H9 (cell line): ENCODE measurements around the gene XPA. TPM values are rescaled to one million over a fixed set of nuclear protein-coding genes. Genes with fewer than 3 reads are reported as not detected.

Source experiments
- DNase-seq: peaks from one replicate; pipeline ENCODE4 v3.0.0-alpha.2; 2017
- H2AFZ ChIP-seq: one replicate; pipeline ENCODE4 v1.6.1; 2013; ENCODE audit warnings: mild to moderate bottlenecking, low read length, control low read depth, moderate library complexity
- H2AK5ac ChIP-seq: 2 replicates; pipeline ENCODE4 v1.6.1; 2013; ENCODE audit warnings: low read length, control low read depth, mixed read lengths; ENCODE audit not compliant: insufficient read length
- H2BK120ac ChIP-seq: one replicate; pipeline ENCODE4 v1.6.1; 2013; ENCODE audit warnings: low read depth, mild to moderate bottlenecking, low read length, control low read depth, inconsistent platforms; ENCODE audit not compliant: poor library complexity, severe bottlenecking
- H2BK12ac ChIP-seq: 2 replicates; pipeline ENCODE4 v1.6.1; 2013; ENCODE audit warnings: low read length, control low read depth, mixed read lengths, low read depth; ENCODE audit not compliant: insufficient read length
- H2BK15ac ChIP-seq: 2 replicates; pipeline ENCODE4 v1.6.1; 2013; ENCODE audit warnings: low read depth, low read length, control low read depth
- H2BK20ac ChIP-seq: one replicate; pipeline ENCODE4 v1.6.1; 2013; ENCODE audit warnings: low read depth, mild to moderate bottlenecking, low read length, control low read depth, inconsistent platforms; ENCODE audit not compliant: poor library complexity, severe bottlenecking
- H2BK5ac ChIP-seq: 2 replicates; pipeline ENCODE4 v1.6.1; 2013; ENCODE audit warnings: low read length, control low read depth, mixed read lengths; ENCODE audit not compliant: insufficient read length
- H3K14ac ChIP-seq: 2 replicates; pipeline ENCODE4 v1.6.1; 2013; ENCODE audit warnings: low read length, control low read depth; ENCODE audit not compliant: insufficient read depth
- H3K18ac ChIP-seq: 2 replicates; pipeline ENCODE4 v1.6.1; 2013; ENCODE audit warnings: low read depth, mild to moderate bottlenecking, mixed read lengths, low read length, control low read depth; ENCODE audit not compliant: insufficient read length
- H3K23ac ChIP-seq: 2 replicates; pipeline ENCODE4 v1.6.1; 2013; ENCODE audit warnings: low read length, control low read depth, mixed read lengths, low read depth; ENCODE audit not compliant: insufficient read length
- H3K23me2 ChIP-seq: 2 replicates; pipeline ENCODE4 v1.6.1; 2013; ENCODE audit warnings: low read depth, mild to moderate bottlenecking, mixed read lengths, low read length, control low read depth; ENCODE audit not compliant: insufficient read length, poor library complexity, severe bottlenecking
- H3K27ac ChIP-seq: 2 replicates; pipeline ENCODE4 v1.5.1; 2013; ENCODE audit warnings: low read length, control low read depth, mixed read lengths, low read depth; ENCODE audit not compliant: insufficient read length
- H3K27me3 ChIP-seq: 2 replicates; pipeline ENCODE4 v1.6.1; 2013; ENCODE audit warnings: low read length, control low read depth, inconsistent platforms; ENCODE audit not compliant: insufficient read depth
- H3K4ac ChIP-seq: 2 replicates; pipeline ENCODE4 v1.6.1; 2013; ENCODE audit warnings: low read depth, mild to moderate bottlenecking, control low read depth, inconsistent platforms, low read length, moderate library complexity
- H3K4me1 ChIP-seq: 2 replicates; pipeline ENCODE4 v1.6.1; 2013; ENCODE audit warnings: low read length, control low read depth, inconsistent platforms; ENCODE audit not compliant: insufficient read depth
- H3K4me2 ChIP-seq: 2 replicates; pipeline ENCODE4 v1.6.1; 2013; ENCODE audit warnings: low read length, control low read depth, mixed read lengths; ENCODE audit not compliant: insufficient read length, insufficient read depth
- H3K56ac ChIP-seq: 2 replicates; pipeline ENCODE4 v1.6.1; 2013; ENCODE audit warnings: low read depth, mild to moderate bottlenecking, mixed read lengths, low read length, control low read depth; ENCODE audit not compliant: insufficient read length
- H3K79me1 ChIP-seq: 2 replicates; pipeline ENCODE4 v1.6.1; 2013; ENCODE audit warnings: low read depth, mild to moderate bottlenecking, moderate library complexity, low read length, control low read depth, inconsistent platforms; ENCODE audit not compliant: insufficient read depth, poor library complexity, severe bottlenecking
- H3K79me2 ChIP-seq: 2 replicates; pipeline ENCODE4 v1.6.1; 2013; ENCODE audit warnings: low read length, control low read depth, inconsistent platforms; ENCODE audit not compliant: insufficient read depth
- H3K9ac ChIP-seq: 2 replicates; pipeline ENCODE4 v1.6.1; 2013; ENCODE audit warnings: low read length, control low read depth, mixed read lengths; ENCODE audit not compliant: insufficient read length; ENCODE audit errors: extremely low read depth
- H3K9me3 ChIP-seq: one replicate; pipeline ENCODE4 v1.6.1; 2013; ENCODE audit warnings: low read depth, low read length, inconsistent platforms; ENCODE audit not compliant: control insufficient read depth
- H3T11ph ChIP-seq: one replicate; pipeline ENCODE4 v1.6.1; 2013; ENCODE audit warnings: mild to moderate bottlenecking, low read length, control low read depth, inconsistent platforms
- H4K20me1 ChIP-seq: one replicate; pipeline ENCODE4 v1.6.1; 2013; ENCODE audit not compliant: control insufficient read depth, insufficient read length, insufficient read depth
- H4K5ac ChIP-seq: 2 replicates; pipeline ENCODE4 v1.6.1; 2013; ENCODE audit warnings: low read depth, mild to moderate bottlenecking, mixed read lengths, low read length, control low read depth; ENCODE audit not compliant: insufficient read length
- H4K8ac ChIP-seq: replicated peaks from 2 replicates; pipeline ENCODE4 v1.6.1; 2013; ENCODE audit warnings: low read length, control low read depth, mixed read lengths, low read depth; ENCODE audit not compliant: insufficient read length
- H4K91ac ChIP-seq: 2 replicates; pipeline ENCODE4 v1.6.1; 2013; ENCODE audit warnings: low read depth, mild to moderate bottlenecking, moderate library complexity, mixed read lengths, low read length, control low read depth; ENCODE audit not compliant: insufficient read length
- H3K27ac Mint-ChIP-seq, 3 experiments: 2 replicates in 2 of 3; 3 replicates in 1 of 3; pipeline ENCODE4 v1.8.0; 2020 to 2021; ENCODE audit warnings: mixed read lengths in 3 of 3, mild to moderate bottlenecking in 1 of 3, moderate library complexity in 1 of 3
- H3K27me3 Mint-ChIP-seq: 2 replicates; pipeline ENCODE4 v1.8.0; 2021; ENCODE audit warnings: low read depth, mild to moderate bottlenecking, moderate library complexity, mixed read lengths
- H3K36me3 Mint-ChIP-seq, 3 experiments: 2 replicates in 2 of 3; 3 replicates in 1 of 3; pipeline ENCODE4 v1.8.0; 2020 to 2021; ENCODE audit warnings: low read depth in 3 of 3, mixed read lengths in 3 of 3; ENCODE audit not compliant: insufficient read depth in 1 of 3
- H3K4me1 Mint-ChIP-seq, 2 experiments: 2 replicates each; pipeline ENCODE4 v1.8.0; 2020; ENCODE audit warnings: mixed read lengths in 2 of 2
- H3K4me3 Mint-ChIP-seq, 2 experiments: 2 replicates in 1 of 2; 3 replicates in 1 of 2; pipeline ENCODE4 v1.8.0; 2020 to 2021; ENCODE audit warnings: mild to moderate bottlenecking in 2 of 2, mixed read lengths in 2 of 2, moderate library complexity in 1 of 2
- H3K9me3 Mint-ChIP-seq, 2 experiments: 2 replicates in 1 of 2; 3 replicates in 1 of 2; pipeline ENCODE4 v1.8.0; 2020; ENCODE audit warnings: mild to moderate bottlenecking in 2 of 2, mixed read lengths in 2 of 2, moderate library complexity in 1 of 2
- CTCF ChIP-seq: fragments of 200-600 bp; sonication (generic); conservative IDR thresholded peaks from 3 replicates; pipeline ENCODE4 v1.8.0; 2021; ENCODE audit warnings: antibody characterized with exemption, mild to moderate bottlenecking
- WGBS: extraction: QIAGEN DNeasy Blood & Tissue Kit; methylation state at CpG from one replicate; pipeline ENCODE4 v1.1.7; 2013; ENCODE audit warnings: missing lambda C conversion rate, low lambda C conversion rate, mixed read lengths; ENCODE audit not compliant: insufficient read length; ENCODE audit errors: extremely low coverage; 5-methylcytosine and 5-hydroxymethylcytosine counted together
- total RNA-seq: library from RNA; stranded (reverse); gene quantifications from 2 replicates; pipeline ENCODE4 v1.2.1, GENCODE V29; 2021

The XPA gene
- total RNA-seq, 1 experiment from 2014 or later, result 6.6 TPM

- Histone ChIP-seq H3K9me3 (no peaks in the 10 kb centered on the region), H3K18ac (no peak overlapping the region), H3K79me1 (no peaks in the 10 kb centered on the region), H3K14ac (no peak overlapping the region), H2AK5ac (no peak overlapping the region), H2BK20ac (no peak overlapping the region), H4K5ac (no peak overlapping the region), H2BK15ac (no peak overlapping the region), H3K4me1 (no peaks in the 10 kb centered on the region), H3K23me2 (no peaks in the 10 kb centered on the region), H3K4ac (no peak overlapping the region), H4K91ac (no peak overlapping the region), H2BK120ac (no peak overlapping the region), H2BK12ac (no peak overlapping the region), H3K9ac (no peak overlapping the region), H2AFZ (no peak overlapping the region), H4K8ac (no peak overlapping the region), H3K27ac (no peak overlapping the region), H3K4me2 (no peak overlapping the region), H3K27me3 (no peaks in the 10 kb centered on the region), H4K20me1 (no peaks in the 10 kb centered on the region), H3K79me2 (no peaks in the 10 kb centered on the region), H3T11ph (no peak overlapping the region), H3K23ac (no peak overlapping the region), H2BK5ac (no peak overlapping the region), H3K56ac (no peak overlapping the region)
- peaks cover 47% of the 10 kb centered on the region for H3K27me3 Mint-ChIP-seq
- H3K4me3 Mint-ChIP-seq, result no peak overlapping the region
- H3K9me3 Mint-ChIP-seq, result no peaks in the 10 kb centered on the region
- no peak for DNase-seq
- TF ChIP-seq CTCF, result no peak
- peaks cover 0 to 6% of the 10 kb centered on the region in 2 experiments; a peak in 1 of 4 replicates for H3K4me1 Mint-ChIP-seq
- WGBS, result no CpG with 5 or more reads among the region's 3 CpGs
- no peak overlapping the region for H3K27ac Mint-ChIP-seq
- no peaks in the 10 kb centered on the region for H3K36me3 Mint-ChIP-seq
These were observed 7.2 kb upstream of the XPA start for GRCh38 chr9:97704345-97704677.
